IMR-90 (cell line): Measurements from ENCODE around the gene RAI1.

Experiments
- CHD1 ChIP-seq: IDR thresholded peaks from 2 replicates; pipeline ENCODE4 v1.6.1; 2012; ENCODE audit warnings: low read depth, low read length, improper control_type of control experiment
- FOS ChIP-seq: fragments of 150-350 bp; IDR thresholded peaks from 2 replicates; pipeline ENCODE4 v1.6.1; 2016; ENCODE audit warnings: low read depth, low read length
- MAFK ChIP-seq: IDR thresholded peaks from 2 replicates; pipeline ENCODE4 v1.6.1; 2012; ENCODE audit warnings: low read depth, low read length, improper control_type of control experiment
- MAZ ChIP-seq: IDR thresholded peaks from 2 replicates; pipeline ENCODE4 v1.6.1; 2012; ENCODE audit warnings: low read depth, mild to moderate bottlenecking, low read length, improper control_type of control experiment, moderate library complexity, borderline replicate concordance
- MXI1 ChIP-seq: IDR thresholded peaks from 2 replicates; pipeline ENCODE4 v1.6.1; 2012; ENCODE audit warnings: low read depth, mild to moderate bottlenecking, low read length, moderate library complexity, borderline replicate concordance
- POLR2A ChIP-seq: IDR thresholded peaks from 2 replicates; pipeline ENCODE4 v1.6.1; 2012; ENCODE audit warnings: mild to moderate bottlenecking, low read depth, low read length
- RFX5 ChIP-seq: IDR thresholded peaks from 2 replicates; pipeline ENCODE4 v1.8.0; 2012; ENCODE audit warnings: low read depth, mild to moderate bottlenecking, low read length, moderate library complexity
- SMC3 ChIP-seq: fragments of 150-350 bp; IDR thresholded peaks from 2 replicates; pipeline ENCODE4 v1.6.1; 2016; ENCODE audit warnings: low read depth, mild to moderate bottlenecking, antibody characterized with exemption, low read length, moderate library complexity
- TF ChIP-seq, protein P1 (sequence below): conservative IDR thresholded peaks from 2 replicates; pipeline ENCODE4 v1.5.1; 2012; ENCODE audit warnings: mild to moderate bottlenecking, low read depth, low read length, improper control_type of control experiment
- TF ChIP-seq, protein P2 (sequence below): fragments of 150-350 bp; IDR thresholded peaks from 2 replicates; pipeline ENCODE4 v1.6.1; 2017; ENCODE audit warnings: mild to moderate bottlenecking, antibody characterized with exemption, low read length, low read depth

DNA sequence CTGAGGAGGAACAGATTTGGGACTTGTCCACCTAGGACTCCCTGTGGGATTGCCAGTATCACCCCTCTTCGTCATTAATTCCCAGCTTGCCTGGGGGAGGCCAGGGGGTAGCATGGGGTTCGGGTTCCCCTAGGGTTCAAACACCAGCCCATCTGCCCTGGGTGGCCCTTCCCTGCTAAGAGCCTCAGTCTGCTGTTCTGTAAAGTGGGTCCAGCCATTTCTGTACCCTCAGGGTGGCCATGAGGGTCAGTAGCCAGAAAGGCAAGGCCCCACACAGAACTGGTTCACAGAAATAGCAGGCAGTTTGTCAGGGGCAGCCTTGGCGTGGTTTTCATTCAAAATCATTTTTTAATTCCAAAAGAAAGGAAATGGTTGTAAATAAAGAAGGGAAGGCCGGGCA is 62.9 kb downstream of the RAI1 start:
- TF ChIP-seq POLR2A (no peak), MXI1 (no peak), MAFK (no peak), FOS (no peak), CHD1 (no peak), SMC3 (no peak), MAZ (no peak), RFX5 (no peak)
- TF ChIP-seq, protein P1, sequence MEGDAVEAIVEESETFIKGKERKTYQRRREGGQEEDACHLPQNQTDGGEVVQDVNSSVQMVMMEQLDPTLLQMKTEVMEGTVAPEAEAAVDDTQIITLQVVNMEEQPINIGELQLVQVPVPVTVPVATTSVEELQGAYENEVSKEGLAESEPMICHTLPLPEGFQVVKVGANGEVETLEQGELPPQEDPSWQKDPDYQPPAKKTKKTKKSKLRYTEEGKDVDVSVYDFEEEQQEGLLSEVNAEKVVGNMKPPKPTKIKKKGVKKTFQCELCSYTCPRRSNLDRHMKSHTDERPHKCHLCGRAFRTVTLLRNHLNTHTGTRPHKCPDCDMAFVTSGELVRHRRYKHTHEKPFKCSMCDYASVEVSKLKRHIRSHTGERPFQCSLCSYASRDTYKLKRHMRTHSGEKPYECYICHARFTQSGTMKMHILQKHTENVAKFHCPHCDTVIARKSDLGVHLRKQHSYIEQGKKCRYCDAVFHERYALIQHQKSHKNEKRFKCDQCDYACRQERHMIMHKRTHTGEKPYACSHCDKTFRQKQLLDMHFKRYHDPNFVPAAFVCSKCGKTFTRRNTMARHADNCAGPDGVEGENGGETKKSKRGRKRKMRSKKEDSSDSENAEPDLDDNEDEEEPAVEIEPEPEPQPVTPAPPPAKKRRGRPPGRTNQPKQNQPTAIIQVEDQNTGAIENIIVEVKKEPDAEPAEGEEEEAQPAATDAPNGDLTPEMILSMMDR: no peak
- TF ChIP-seq, protein P2, sequence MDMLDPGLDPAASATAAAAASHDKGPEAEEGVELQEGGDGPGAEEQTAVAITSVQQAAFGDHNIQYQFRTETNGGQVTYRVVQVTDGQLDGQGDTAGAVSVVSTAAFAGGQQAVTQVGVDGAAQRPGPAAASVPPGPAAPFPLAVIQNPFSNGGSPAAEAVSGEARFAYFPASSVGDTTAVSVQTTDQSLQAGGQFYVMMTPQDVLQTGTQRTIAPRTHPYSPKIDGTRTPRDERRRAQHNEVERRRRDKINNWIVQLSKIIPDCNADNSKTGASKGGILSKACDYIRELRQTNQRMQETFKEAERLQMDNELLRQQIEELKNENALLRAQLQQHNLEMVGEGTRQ: no peak
